ENCODE data around the gene FAM216A.

- TF ChIP-seq, protein P1, sequence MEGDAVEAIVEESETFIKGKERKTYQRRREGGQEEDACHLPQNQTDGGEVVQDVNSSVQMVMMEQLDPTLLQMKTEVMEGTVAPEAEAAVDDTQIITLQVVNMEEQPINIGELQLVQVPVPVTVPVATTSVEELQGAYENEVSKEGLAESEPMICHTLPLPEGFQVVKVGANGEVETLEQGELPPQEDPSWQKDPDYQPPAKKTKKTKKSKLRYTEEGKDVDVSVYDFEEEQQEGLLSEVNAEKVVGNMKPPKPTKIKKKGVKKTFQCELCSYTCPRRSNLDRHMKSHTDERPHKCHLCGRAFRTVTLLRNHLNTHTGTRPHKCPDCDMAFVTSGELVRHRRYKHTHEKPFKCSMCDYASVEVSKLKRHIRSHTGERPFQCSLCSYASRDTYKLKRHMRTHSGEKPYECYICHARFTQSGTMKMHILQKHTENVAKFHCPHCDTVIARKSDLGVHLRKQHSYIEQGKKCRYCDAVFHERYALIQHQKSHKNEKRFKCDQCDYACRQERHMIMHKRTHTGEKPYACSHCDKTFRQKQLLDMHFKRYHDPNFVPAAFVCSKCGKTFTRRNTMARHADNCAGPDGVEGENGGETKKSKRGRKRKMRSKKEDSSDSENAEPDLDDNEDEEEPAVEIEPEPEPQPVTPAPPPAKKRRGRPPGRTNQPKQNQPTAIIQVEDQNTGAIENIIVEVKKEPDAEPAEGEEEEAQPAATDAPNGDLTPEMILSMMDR (IDR thresholded peaks at IDR 0.05), result no peak
- peak in 1 of 2 donors; percentile 95 for TF ChIP-seq POLR2A (IDR thresholded peaks at IDR 0.05)
Observed at GRCh38 chr12:110468214-110469048, at the start of gene FAM216A, which contains the start of gene GPN3.

Data from adrenal gland (tissue), 5 donors.